Iris pigment epithelial cell (primary cell): ENCODE results near the gene TATDN2.
"Not testable (repeated sequence)": the region's sequence is repeated elsewhere in the genome, so short reads cannot be mapped to it uniquely, and the experiment has no call there.

ENCODE experiments used
- DNase-seq: peaks from one replicate; pipeline ENCODE4 v3.0.0-alpha.2; 2011; ENCODE audit warnings: low read depth

TATDN2 gene

GRCh38 chr3:10234526-10235230, 13.6 kb upstream of the TATDN2 start:
- no peak for DNase-seq

GRCh38 chr3:10235551-10235950, 12.7 kb upstream of the TATDN2 start:
- DNase-seq: no peak

GRCh38 chr3:10238345-10239183, 9.7 kb upstream of the TATDN2 start:
- DNase-seq: no peak

GRCh38 chr3:10240799-10241198, 7.5 kb upstream of the TATDN2 start:
- DNase-seq: no peak

GRCh38 chr3:10242182-10243065, 5.8 kb upstream of the TATDN2 start:
- DNase-seq: peak; percentile 88

- no peak for DNase-seq
These were observed 4.2 kb upstream of the TATDN2 start for GRCh38 chr3:10244009-10244408.

- no peak for DNase-seq
These were observed 3.1 kb upstream of the TATDN2 start for GRCh38 chr3:10245081-10245712.

GRCh38 chr3:10247679-10248183, 528 bp upstream of the TATDN2 start:
- no peak for DNase-seq

GRCh38 chr3:10248984-10249748, 907 bp downstream of the TATDN2 start:
- no peak for DNase-seq

GRCh38 chr3:10249833-10250232, 1.6 kb downstream of the TATDN2 start:
- DNase-seq: peak; percentile 71

- no peak for DNase-seq
These were observed 2.7 kb downstream of the TATDN2 start for GRCh38 chr3:10251006-10251405.

GRCh38 chr3:10253731-10254130, 5.5 kb downstream of the TATDN2 start:
- DNase-seq: no peak

- DNase-seq: no peak
These were observed 7.6 kb downstream of the TATDN2 start for GRCh38 chr3:10255835-10256234.

GRCh38 chr3:10259036-10259435, 10.8 kb downstream of the TATDN2 start:
- no peak for DNase-seq

- no peak for DNase-seq
These were observed 11.5 kb downstream of the TATDN2 start for GRCh38 chr3:10259798-10260197.

- no peak for DNase-seq
These were observed 12.0 kb downstream of the TATDN2 start for GRCh38 chr3:10260211-10260701.

- no peak for DNase-seq
These were observed 13.8 kb downstream of the TATDN2 start for GRCh38 chr3:10262027-10262426.

- peak; percentile 67 for DNase-seq
These were observed 15.5 kb downstream of the TATDN2 start for GRCh38 chr3:10263646-10264363.

GRCh38 chr3:10265833-10266232, 17.6 kb downstream of the TATDN2 start:
- DNase-seq: no peak

GRCh38 chr3:10266936-10267335, 18.7 kb downstream of the TATDN2 start:
- DNase-seq: not testable (repeated sequence)
